Measurements from ENCODE around the gene ROR2. TPM values are rescaled to one million over a fixed set of nuclear protein-coding genes. Genes with fewer than 3 reads are reported as not detected.

ROR2 gene
- total RNA-seq, 1 experiment from 2014 or later: 5.9 TPM

DNA sequence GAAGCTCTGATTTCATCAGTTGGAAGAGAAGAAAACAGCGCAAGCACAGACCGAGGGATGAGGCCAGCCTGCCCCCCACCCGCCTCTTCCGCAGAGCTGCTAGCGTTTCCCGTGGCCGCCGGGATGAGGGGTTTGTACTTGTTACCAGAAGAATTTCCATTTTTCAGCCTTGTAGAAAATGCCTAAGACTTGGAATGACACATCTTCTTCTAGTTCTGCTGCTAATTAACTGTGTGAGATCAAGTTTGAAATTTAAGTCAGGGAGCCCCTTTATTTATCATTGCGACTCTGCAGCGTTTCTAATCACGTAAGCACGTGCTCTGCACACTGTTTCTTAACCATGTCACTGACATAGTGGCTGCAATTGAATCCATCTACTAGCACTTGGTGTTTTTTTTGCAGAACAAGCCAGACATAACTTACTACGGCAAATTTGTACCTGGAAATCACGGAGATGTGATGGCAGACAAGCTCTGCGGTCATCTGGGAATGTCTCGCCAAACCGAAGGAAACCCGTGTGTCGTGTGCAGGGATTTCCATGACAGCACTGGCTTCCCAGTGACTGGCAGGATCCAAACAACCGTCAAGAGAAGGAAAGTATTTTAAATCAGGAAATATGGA, 41.8 kb upstream of the ROR2 start:
- ChIA-PET CTCF (no interaction called here), POLR2A (no interaction called here)
- Histone ChIP-seq H3K4me1 (ENCODE audit: control insufficient read depth, insufficient read depth, low read length) (no peaks in the 10 kb centered on the region), H3K36me3 (ENCODE audit: control insufficient read depth, insufficient read depth, low read length) (no peaks in the 10 kb centered on the region), H3K27ac (ENCODE audit: low read length) (no peak overlapping the region), H3K4me3 (ENCODE audit: low read depth in 2 of 2, low read length in 2 of 2) (no peak overlapping the region), H3K27me3 (ENCODE audit: control insufficient read depth, insufficient read depth, low read length) (no peaks in the 10 kb centered on the region), H3K9me3 (ENCODE audit: control insufficient read depth, insufficient read depth, low read depth, low read length) (no peaks in the 10 kb centered on the region)
- intact Hi-C loops (cut with micrococcal nuclease; ENCODE audit: unreplicated experiment) (no loop called here), in situ Hi-C loops (cut with HindIII; ENCODE audit: low pct_unique_long_range_greater_than_20kb, low sequenced_read_pairs) (no loop called here)
- BruUV-seq (replicated peaks): no TSS peak
- DNase-seq (ENCODE audit: low read depth, low spot score): no peak
- no peak for ATAC-seq
- TF ChIP-seq SIN3A (IDR thresholded peaks at IDR 0.05; ENCODE audit: borderline replicate concordance, insufficient read depth, low read depth, low read length) (no peak), TCF7L2 (IDR thresholded peaks at IDR 0.05; ENCODE audit: low read depth, low read length) (no peak), POLR2AphosphoS5 (IDR thresholded peaks at IDR 0.05; ENCODE audit: low read depth, low read length) (no peak)
- TF ChIP-seq, protein P1, sequence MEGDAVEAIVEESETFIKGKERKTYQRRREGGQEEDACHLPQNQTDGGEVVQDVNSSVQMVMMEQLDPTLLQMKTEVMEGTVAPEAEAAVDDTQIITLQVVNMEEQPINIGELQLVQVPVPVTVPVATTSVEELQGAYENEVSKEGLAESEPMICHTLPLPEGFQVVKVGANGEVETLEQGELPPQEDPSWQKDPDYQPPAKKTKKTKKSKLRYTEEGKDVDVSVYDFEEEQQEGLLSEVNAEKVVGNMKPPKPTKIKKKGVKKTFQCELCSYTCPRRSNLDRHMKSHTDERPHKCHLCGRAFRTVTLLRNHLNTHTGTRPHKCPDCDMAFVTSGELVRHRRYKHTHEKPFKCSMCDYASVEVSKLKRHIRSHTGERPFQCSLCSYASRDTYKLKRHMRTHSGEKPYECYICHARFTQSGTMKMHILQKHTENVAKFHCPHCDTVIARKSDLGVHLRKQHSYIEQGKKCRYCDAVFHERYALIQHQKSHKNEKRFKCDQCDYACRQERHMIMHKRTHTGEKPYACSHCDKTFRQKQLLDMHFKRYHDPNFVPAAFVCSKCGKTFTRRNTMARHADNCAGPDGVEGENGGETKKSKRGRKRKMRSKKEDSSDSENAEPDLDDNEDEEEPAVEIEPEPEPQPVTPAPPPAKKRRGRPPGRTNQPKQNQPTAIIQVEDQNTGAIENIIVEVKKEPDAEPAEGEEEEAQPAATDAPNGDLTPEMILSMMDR (IDR thresholded peaks at IDR 0.05): no peak
- TF ChIP-seq, protein P2, sequence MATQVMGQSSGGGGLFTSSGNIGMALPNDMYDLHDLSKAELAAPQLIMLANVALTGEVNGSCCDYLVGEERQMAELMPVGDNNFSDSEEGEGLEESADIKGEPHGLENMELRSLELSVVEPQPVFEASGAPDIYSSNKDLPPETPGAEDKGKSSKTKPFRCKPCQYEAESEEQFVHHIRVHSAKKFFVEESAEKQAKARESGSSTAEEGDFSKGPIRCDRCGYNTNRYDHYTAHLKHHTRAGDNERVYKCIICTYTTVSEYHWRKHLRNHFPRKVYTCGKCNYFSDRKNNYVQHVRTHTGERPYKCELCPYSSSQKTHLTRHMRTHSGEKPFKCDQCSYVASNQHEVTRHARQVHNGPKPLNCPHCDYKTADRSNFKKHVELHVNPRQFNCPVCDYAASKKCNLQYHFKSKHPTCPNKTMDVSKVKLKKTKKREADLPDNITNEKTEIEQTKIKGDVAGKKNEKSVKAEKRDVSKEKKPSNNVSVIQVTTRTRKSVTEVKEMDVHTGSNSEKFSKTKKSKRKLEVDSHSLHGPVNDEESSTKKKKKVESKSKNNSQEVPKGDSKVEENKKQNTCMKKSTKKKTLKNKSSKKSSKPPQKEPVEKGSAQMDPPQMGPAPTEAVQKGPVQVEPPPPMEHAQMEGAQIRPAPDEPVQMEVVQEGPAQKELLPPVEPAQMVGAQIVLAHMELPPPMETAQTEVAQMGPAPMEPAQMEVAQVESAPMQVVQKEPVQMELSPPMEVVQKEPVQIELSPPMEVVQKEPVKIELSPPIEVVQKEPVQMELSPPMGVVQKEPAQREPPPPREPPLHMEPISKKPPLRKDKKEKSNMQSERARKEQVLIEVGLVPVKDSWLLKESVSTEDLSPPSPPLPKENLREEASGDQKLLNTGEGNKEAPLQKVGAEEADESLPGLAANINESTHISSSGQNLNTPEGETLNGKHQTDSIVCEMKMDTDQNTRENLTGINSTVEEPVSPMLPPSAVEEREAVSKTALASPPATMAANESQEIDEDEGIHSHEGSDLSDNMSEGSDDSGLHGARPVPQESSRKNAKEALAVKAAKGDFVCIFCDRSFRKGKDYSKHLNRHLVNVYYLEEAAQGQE (IDR thresholded peaks at IDR 0.05; ENCODE audit: insufficient read depth in 1 of 2, low read depth in 2 of 2, low read length in 1 of 2): no peak

DNA sequence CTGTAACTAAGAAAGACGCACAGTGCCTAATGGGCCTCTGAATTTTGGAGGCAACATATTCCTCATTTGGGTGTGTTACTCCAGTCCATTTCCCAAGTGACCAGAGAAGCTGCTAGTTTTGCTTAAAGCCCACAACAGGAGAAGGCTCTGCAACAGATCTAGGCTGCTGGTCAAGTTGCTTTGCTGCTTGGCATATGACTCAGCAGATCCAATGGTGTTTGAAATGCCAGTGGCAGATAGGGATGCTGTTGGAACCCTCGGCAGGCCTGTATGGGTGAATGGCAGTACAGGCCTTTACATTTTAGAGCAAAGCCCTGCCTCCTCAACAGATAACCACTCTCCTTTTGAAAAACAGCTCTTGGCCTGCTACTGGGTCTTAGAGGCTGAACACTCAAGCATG, 36.2 kb upstream of the ROR2 start:
- BruUV-seq (replicated peaks): no TSS peak
- POLR2A ChIA-PET: no interaction called here
- Histone ChIP-seq H3K4me3 (ENCODE audit: low read depth in 2 of 2, low read length in 2 of 2) (no peak overlapping the region), H3K27ac (ENCODE audit: low read length) (no peak overlapping the region), H3K9me3 (ENCODE audit: control insufficient read depth, insufficient read depth, low read depth, low read length) (no peaks in the 10 kb centered on the region), H3K4me1 (ENCODE audit: control insufficient read depth, insufficient read depth, low read length) (no peaks in the 10 kb centered on the region), H3K27me3 (ENCODE audit: control insufficient read depth, insufficient read depth, low read length) (no peaks in the 10 kb centered on the region), H3K36me3 (ENCODE audit: control insufficient read depth, insufficient read depth, low read length) (no peaks in the 10 kb centered on the region)
- intact Hi-C loops (cut with micrococcal nuclease; ENCODE audit: unreplicated experiment) (no loop called here), in situ Hi-C loops (cut with HindIII; ENCODE audit: low pct_unique_long_range_greater_than_20kb, low sequenced_read_pairs) (no loop called here)
- ATAC-seq: no peak
- no peak for TF ChIP-seq POLR2AphosphoS5 (IDR thresholded peaks at IDR 0.05; ENCODE audit: low read depth, low read length)
- TF ChIP-seq, protein P1 (IDR thresholded peaks at IDR 0.05): no peak
- DNase-seq (ENCODE audit: low read depth, low spot score): no peak
- CTCF ChIA-PET: no interaction called here

Measured in Panc1 (cell line).